KOPT-K1 (cell line): Measurements from ENCODE around the gene AGMAT.
A peak's percentile ranks its signal among the peaks of the same experiment; 100 is the strongest.

ENCODE experiments used
- H3K27ac ChIP-seq: fragments of 200-600 bp; sonication (generic); 2 replicates; pipeline ENCODE4 v1.5.1; 2016; ENCODE audit warnings: antibody characterized with exemption, mild to moderate bottlenecking, low read depth, low read length; ENCODE audit not compliant: poor library complexity, severe bottlenecking
- H3K36me3 ChIP-seq: fragments of 200-600 bp; sonication (generic); 2 replicates; pipeline ENCODE4 v1.5.1; 2017; ENCODE audit warnings: antibody characterized with exemption, mild to moderate bottlenecking, low read length, moderate library complexity; ENCODE audit not compliant: insufficient read depth
- H3K9me3 ChIP-seq: fragments of 200-600 bp; sonication (generic); 2 replicates; pipeline ENCODE4 v1.5.1; 2017; ENCODE audit warnings: antibody characterized with exemption, low read length, mild to moderate bottlenecking; ENCODE audit not compliant: insufficient read depth, poor library complexity, severe bottlenecking

The AGMAT gene

GRCh38 chr1:15524283-15525049 is 60.4 kb downstream of the AGMAT start:
- Histone ChIP-seq H3K36me3 (no peaks in the 10 kb centered on the region), H3K27ac (peak overlapping the region; percentile 65), H3K9me3 (no peaks in the 10 kb centered on the region)

- Histone ChIP-seq H3K9me3 (no peaks in the 10 kb centered on the region), H3K27ac (peak within 1 kb of the TSS; percentile 65), H3K36me3 (no peaks in the 10 kb centered on the region)
Measured at GRCh38 chr1:15524021-15524282, 60.9 kb downstream of the AGMAT start, which contains the start of gene CASP9. Gene CASP9, minus strand, starts transcription at chr1:15524215. Its CDS starts 15 bp downstream, at chr1:15524200.

DNA sequence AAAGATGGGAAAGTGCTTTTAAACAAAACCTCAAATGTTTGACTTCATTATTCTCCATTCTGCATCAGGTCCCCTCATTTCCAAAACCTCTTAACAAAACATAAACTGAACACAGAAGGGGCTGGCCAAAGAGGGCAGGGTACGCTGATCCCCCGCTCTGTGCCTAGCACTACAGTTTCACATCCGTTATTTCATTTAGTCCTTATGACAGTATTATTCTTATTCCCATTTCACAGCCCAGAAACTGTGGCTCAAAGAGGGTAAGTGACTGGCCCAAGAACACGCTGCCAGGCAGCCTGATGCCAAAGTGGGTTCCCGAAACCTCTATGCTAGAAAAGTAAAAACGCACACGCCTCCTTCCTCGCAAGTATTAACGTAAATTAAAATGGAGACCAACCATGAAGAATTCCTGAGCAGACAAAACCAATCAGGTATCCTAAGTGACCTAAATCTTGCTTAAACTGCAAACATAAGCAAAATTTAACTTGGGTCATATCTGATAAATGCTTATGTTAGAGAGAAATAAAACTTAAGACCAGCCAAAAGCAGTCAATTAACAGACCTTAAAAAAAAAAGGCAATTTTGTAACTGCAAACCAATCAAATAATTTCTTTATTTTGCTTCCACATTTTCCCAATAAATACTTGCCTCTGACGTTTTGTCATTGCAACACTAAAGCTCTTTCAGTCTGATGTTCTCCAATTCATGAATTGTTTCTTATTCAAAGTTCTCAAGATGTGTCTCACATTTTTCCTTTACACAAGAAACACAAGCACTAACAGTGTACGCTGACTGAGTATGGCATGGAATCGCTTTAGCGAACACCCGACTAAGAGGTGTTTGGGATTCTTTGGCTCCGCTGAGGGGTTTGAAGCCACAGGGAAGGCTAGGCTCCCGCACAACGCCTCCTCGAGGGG is 61.5 kb downstream of the AGMAT start:
- H3K27ac ChIP-seq = peak overlapping the region; percentile 27

GRCh38 chr1:15522551-15522950 is 62.3 kb downstream of the AGMAT start:
- H3K27ac ChIP-seq = no peak overlapping the region

More for the DNA sequence above, 61.5 kb downstream of the AGMAT start:
- H3K36me3 ChIP-seq = no peaks in the 10 kb centered on the region
- no peaks in the 10 kb centered on the region for H3K9me3 ChIP-seq

More at GRCh38 chr1:15522551-15522950, 62.3 kb downstream of the AGMAT start:
- no peaks in the 10 kb centered on the region for H3K36me3 ChIP-seq
- no peaks in the 10 kb centered on the region for H3K9me3 ChIP-seq
